Suprapubic skin (tissue), 4 donors: ENCODE results near the gene HAPLN3.

ENCODE experiments used
- CTCF ChIP-seq, 2 donors: fragments of 200-600 bp in 1 of 2; fragments of 450-650 bp in 1 of 2; sonication (generic) in 1 of 2; IDR thresholded peaks; one replicate each; pipeline ENCODE4 v1.5.1; 2016 to 2019; ENCODE audit warnings: antibody characterized with exemption in 2 of 2, mild to moderate bottlenecking in 1 of 2, moderate library complexity in 1 of 2
- EP300 ChIP-seq: sonication (generic); formaldehyde crosslinking; IDR thresholded peaks from one replicate; pipeline ENCODE4 v1.6.1; 2017; ENCODE audit warnings: antibody characterized with exemption
- POLR2A ChIP-seq, 2 donors: fragments of 450-650 bp; IDR thresholded peaks; one replicate each; pipeline ENCODE4 v1.6.1; 2017; ENCODE audit warnings: antibody characterized with exemption in 2 of 2, mild to moderate bottlenecking in 2 of 2, moderate library complexity in 2 of 2
- POLR2AphosphoS5 ChIP-seq, 3 donors: sonication (generic); formaldehyde crosslinking; IDR thresholded peaks; one replicate each; pipeline ENCODE4 v1.6.1; 2017; ENCODE audit warnings: antibody characterized with exemption in 3 of 3

- TF ChIP-seq CTCF (IDR thresholded peaks at IDR 0.05) (no peak), POLR2AphosphoS5 (IDR thresholded peaks at IDR 0.05) (no peak), EP300 (no peak), POLR2A (IDR thresholded peaks at IDR 0.05) (no peak)
Observed at GRCh38 chr15:88860212-88860611, 35.1 kb downstream of the HAPLN3 start.
